GM04503 (cell line): ENCODE measurements around the gene TRIML2.

Experiments
- DNase-seq: peaks from one replicate; pipeline ENCODE4 v3.0.0-alpha.2; 2012; ENCODE audit warnings: low read depth

Gene TRIML2

GRCh38 chr4:188109157-188109755, at the start of gene TRIML2:
TRIML2 (minus strand) TSS chr4:188109603; CDS start chr4:188105368, 4,235 bp downstream.
- DNase-seq, result no peak

- DNase-seq, result no peak
Observed at GRCh38 chr4:188158336-188158735, 48.9 kb upstream of the TRIML2 start.

- DNase-seq, result no peak
Observed at GRCh38 chr4:188154668-188155405, 45.4 kb upstream of the TRIML2 start.

GRCh38 chr4:188147776-188148175, 38.4 kb upstream of the TRIML2 start:
- no peak for DNase-seq

- DNase-seq, result no peak
Observed at GRCh38 chr4:188147176-188147575, 37.8 kb upstream of the TRIML2 start.

GRCh38 chr4:188146618-188147017, 37.2 kb upstream of the TRIML2 start:
- DNase-seq, result no peak

- DNase-seq, result no peak
Observed at GRCh38 chr4:188145601-188146000, 36.2 kb upstream of the TRIML2 start.

GRCh38 chr4:188143731-188144130, 34.3 kb upstream of the TRIML2 start:
- DNase-seq, result no peak

GRCh38 chr4:188139671-188140070, 30.3 kb upstream of the TRIML2 start:
- no peak for DNase-seq

GRCh38 chr4:188139141-188139540, 29.7 kb upstream of the TRIML2 start, which contains the start of gene TRIML1:
TRIML1 (plus strand) TSS chr4:188139441; CDS start chr4:188139559, 118 bp downstream.
- no peak for DNase-seq

- no peak for DNase-seq
Observed at GRCh38 chr4:188138227-188138626, 28.8 kb upstream of the TRIML2 start.

- DNase-seq, result no peak
Observed at GRCh38 chr4:188132232-188132631, 22.8 kb upstream of the TRIML2 start.

- DNase-seq, result no peak
Observed at GRCh38 chr4:188130355-188130754, 21.0 kb upstream of the TRIML2 start.

GRCh38 chr4:188127214-188127874, 17.9 kb upstream of the TRIML2 start:
- no peak for DNase-seq

- DNase-seq, result no peak
Observed at GRCh38 chr4:188121530-188121929, 12.1 kb upstream of the TRIML2 start.

- DNase-seq, result no peak
Observed at GRCh38 chr4:188117631-188118324, 8.4 kb upstream of the TRIML2 start.

GRCh38 chr4:188113156-188113555, 3.8 kb upstream of the TRIML2 start:
- no peak for DNase-seq

GRCh38 chr4:188111955-188112354, 2.6 kb upstream of the TRIML2 start:
- DNase-seq, result no peak

- no peak for DNase-seq
Observed at GRCh38 chr4:188110741-188111471, 1.5 kb upstream of the TRIML2 start.

- DNase-seq, result no peak
Observed at GRCh38 chr4:188110036-188110435, 633 bp upstream of the TRIML2 start.

- no peak for DNase-seq
Observed at GRCh38 chr4:188107931-188108843, 1.2 kb downstream of the TRIML2 start.
